ENCODE data around the gene TFE3. TPM values are rescaled to one million over a fixed set of nuclear protein-coding genes. Genes with fewer than 3 reads are reported as not detected.

Gene TFE3
- total and polyA plus RNA-seq, 2 donors (not counting 3 experiments of a cell fraction or from before 2014, with no cell fraction given), result 22.3 to 37.1 TPM

- H3K4me1 ChIP-seq (ENCODE audit: control insufficient read depth, extremely low read depth, insufficient read depth, low read length), result peaks cover 2% of the 10 kb centered on the region
- intact Hi-C loops (cut with micrococcal nuclease), result loop anchor here (2.0 to 10.0 kb wide), 2 partner anchors 87 to 675 kb away; no protein-coding TSS in a partner anchor
- dilution Hi-C loops (cut with MboI; ENCODE audit: extremely low pct_ligation_motif_present, low sequenced_read_pairs), result no loop called here
- H3K4me3 ChIP-seq (replicated peaks in 1 of 3; ENCODE audit: insufficient read depth in 1 of 3, low read depth in 1 of 3, low read length in 3 of 3), result peak within 1 kb of the TSS; percentile 25 to 68 (median 31)
- H3K9ac ChIP-seq (replicated peaks; ENCODE audit: extremely low read depth, insufficient read depth, low read length), result peak within 1 kb of the TSS; percentile 75
- peak; percentile 49 for TF ChIP-seq POLR2A (IDR thresholded peaks at IDR 0.05; ENCODE audit: low read depth, low read length)
- peak; percentile 56 for TF ChIP-seq FOS (IDR thresholded peaks at IDR 0.05; ENCODE audit: borderline replicate concordance, insufficient read depth, low read length)
- peak; percentile 58 for TF ChIP-seq POLR2AphosphoS5 (IDR thresholded peaks at IDR 0.05; ENCODE audit: insufficient read depth, low read depth, low read length)
- peak; percentile 54 for TF ChIP-seq JUN (IDR thresholded peaks at IDR 0.05; ENCODE audit: borderline replicate concordance, insufficient read depth, insufficient read length, low read depth)
- no peak for TF ChIP-seq GATA2 (IDR thresholded peaks at IDR 0.05; ENCODE audit: insufficient read depth, insufficient read length, low read depth, low read length)
- TF ChIP-seq MYC (IDR thresholded peaks at IDR 0.05; ENCODE audit: low read depth, low read length), result no peak
- DNase-seq (ENCODE audit: low read depth, low spot score) (peak; percentile 69), FAIRE-seq (peak; percentile 92)
- peak within 1 kb of the TSS; percentile 13 for H2AFZ ChIP-seq (ENCODE audit: low read depth, low read length)
- H3K79me2 ChIP-seq (ENCODE audit: control insufficient read depth, insufficient read depth, low read length), result no peaks in the 10 kb centered on the region
- no peaks in the 10 kb centered on the region for H3K36me3 ChIP-seq (ENCODE audit: control insufficient read depth in 2 of 2, extremely low read depth in 1 of 2, insufficient read depth in 2 of 2, low read length in 2 of 2)
- no peaks in the 10 kb centered on the region for H3K27me3 ChIP-seq (ENCODE audit: control insufficient read depth in 2 of 2, insufficient read depth in 2 of 2, low read length in 2 of 2)
- no peaks in the 10 kb centered on the region for H4K20me1 ChIP-seq (replicated peaks; ENCODE audit: control insufficient read depth, extremely low read depth, insufficient read depth, low read length)
- CTCF ChIA-PET, result interaction anchor here (1.1 to 1.3 kb wide), 3 partner anchors 27 to 448 kb away, joined by 3 to 4 read pairs (median 3); partner anchors contain the start of gene KCND1
- no peaks in the 10 kb centered on the region for H3K9me3 ChIP-seq (replicated peaks; ENCODE audit: control insufficient read depth, insufficient read depth, low read length)
- TSS peak; percentile 88 for BruUV-seq (replicated peaks)
- H3K4me2 ChIP-seq (ENCODE audit: insufficient read depth, low read length), result peak within 1 kb of the TSS; percentile 34
- peak within 1 kb of the TSS; percentile 54 for H3K27ac ChIP-seq (ENCODE audit: insufficient read depth, low read depth, low read length)
- H3K9me1 ChIP-seq (replicated peaks; ENCODE audit: control insufficient read depth, extremely low read depth, insufficient read depth, low read length), result no peaks in the 10 kb centered on the region
- POLR2A ChIA-PET, result no interaction called here
Observed at GRCh38 chrX:49079489-49080428, 36.6 kb upstream of the TFE3 start, which contains the start of gene WDR45. Gene WDR45, minus strand, starts transcription at chrX:49079887. Its CDS starts 1,792 bp downstream, at chrX:49078095.

DNA sequence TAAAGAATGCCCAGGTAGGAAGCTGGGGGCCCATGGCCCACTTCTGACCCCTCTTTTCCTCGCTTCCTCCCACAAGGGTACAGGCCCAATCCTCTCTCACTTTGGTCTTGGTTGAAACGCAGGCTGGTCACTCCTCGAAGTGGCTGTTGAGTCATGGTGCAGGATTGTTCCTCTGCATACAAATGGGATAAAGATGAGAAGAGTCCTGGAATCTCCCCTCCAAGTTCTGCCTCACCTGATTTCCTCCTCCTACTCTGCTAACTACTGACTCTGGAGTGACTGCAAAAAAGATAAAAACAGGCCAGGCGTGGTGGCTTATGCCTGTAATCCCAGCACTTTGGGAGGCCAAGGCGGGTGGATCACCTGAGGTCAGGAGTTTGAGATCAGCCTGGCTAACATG, 34.8 kb upstream of the TFE3 start:
- Histone ChIP-seq H3K9me3 (replicated peaks; ENCODE audit: control insufficient read depth, insufficient read depth, low read length) (no peaks in the 10 kb centered on the region), H3K36me3 (ENCODE audit: control insufficient read depth in 2 of 2, extremely low read depth in 1 of 2, insufficient read depth in 2 of 2, low read length in 2 of 2) (no peaks in the 10 kb centered on the region), H4K20me1 (replicated peaks; ENCODE audit: control insufficient read depth, extremely low read depth, insufficient read depth, low read length) (no peaks in the 10 kb centered on the region), H3K9me1 (replicated peaks; ENCODE audit: control insufficient read depth, extremely low read depth, insufficient read depth, low read length) (no peaks in the 10 kb centered on the region), H3K27ac (ENCODE audit: insufficient read depth, low read depth, low read length) (no peak overlapping the region), H2AFZ (ENCODE audit: low read depth, low read length) (no peak overlapping the region), H3K4me3 (replicated peaks in 1 of 3; ENCODE audit: insufficient read depth in 1 of 3, low read depth in 1 of 3, low read length in 3 of 3) (no peak overlapping the region), H3K4me2 (ENCODE audit: insufficient read depth, low read length) (no peak overlapping the region), H3K79me2 (ENCODE audit: control insufficient read depth, insufficient read depth, low read length) (peaks cover 8% of the 10 kb centered on the region), H3K4me1 (ENCODE audit: control insufficient read depth, extremely low read depth, insufficient read depth, low read length) (peaks cover 6% of the 10 kb centered on the region), H3K27me3 (ENCODE audit: control insufficient read depth in 2 of 2, insufficient read depth in 2 of 2, low read length in 2 of 2) (no peaks in the 10 kb centered on the region), H3K9ac (replicated peaks; ENCODE audit: extremely low read depth, insufficient read depth, low read length) (no peak overlapping the region)
- no peak for DNase-seq (ENCODE audit: low read depth, low spot score)
- FAIRE-seq, result no peak
- BruUV-seq (replicated peaks), result no TSS peak
- ChIA-PET CTCF (no interaction called here), POLR2A (no interaction called here)
- dilution Hi-C loops (cut with MboI; ENCODE audit: extremely low pct_ligation_motif_present, low sequenced_read_pairs), result no loop called here
- intact Hi-C loops (cut with micrococcal nuclease), result loop anchor here (2.0 to 10.0 kb wide), 2 partner anchors 89 to 677 kb away; no protein-coding TSS in a partner anchor
- no peak for TF ChIP-seq GATA2 (IDR thresholded peaks at IDR 0.05; ENCODE audit: insufficient read depth, insufficient read length, low read depth, low read length)
- no peak for TF ChIP-seq POLR2A (IDR thresholded peaks at IDR 0.05; ENCODE audit: low read depth, low read length)
